ENCODE data around the gene KHDC1L.
"Not testable (repeated sequence)": the region's sequence is repeated elsewhere in the genome, so short reads cannot be mapped to it uniquely, and the experiment has no call there.

The KHDC1L gene, protein sequence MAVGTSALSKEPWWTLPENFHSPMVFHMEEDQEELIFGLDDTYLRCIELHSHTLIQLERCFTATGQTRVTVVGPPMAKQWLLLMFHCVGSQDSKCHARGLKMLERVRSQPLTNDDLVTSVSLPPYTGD

DNA sequence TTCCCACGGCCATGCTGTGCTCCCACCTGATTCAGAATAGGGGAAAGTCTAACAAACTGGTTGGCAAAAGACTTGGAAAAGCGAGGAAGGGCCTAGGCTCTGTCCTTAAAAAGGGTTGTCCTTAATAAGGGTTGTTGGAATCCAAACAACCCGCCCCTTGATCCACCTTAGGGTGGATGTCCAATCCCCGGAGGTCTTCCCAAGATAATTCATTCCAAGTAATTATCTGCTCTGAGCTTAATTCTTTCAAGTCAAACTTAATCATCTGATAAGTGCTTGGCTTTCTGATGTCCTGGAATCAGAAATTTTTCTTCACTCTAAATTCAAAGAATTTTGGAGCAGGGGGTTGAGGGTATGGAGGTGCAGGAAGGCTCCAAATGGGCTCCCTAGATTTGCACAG, at the start of gene KHDC1L:
Gene KHDC1L (minus strand): TSS at position 101 of the 400 bp plus-strand sequence. CDS start 88 bp downstream, at position 13.
- no peak for DNase-seq

DNA sequence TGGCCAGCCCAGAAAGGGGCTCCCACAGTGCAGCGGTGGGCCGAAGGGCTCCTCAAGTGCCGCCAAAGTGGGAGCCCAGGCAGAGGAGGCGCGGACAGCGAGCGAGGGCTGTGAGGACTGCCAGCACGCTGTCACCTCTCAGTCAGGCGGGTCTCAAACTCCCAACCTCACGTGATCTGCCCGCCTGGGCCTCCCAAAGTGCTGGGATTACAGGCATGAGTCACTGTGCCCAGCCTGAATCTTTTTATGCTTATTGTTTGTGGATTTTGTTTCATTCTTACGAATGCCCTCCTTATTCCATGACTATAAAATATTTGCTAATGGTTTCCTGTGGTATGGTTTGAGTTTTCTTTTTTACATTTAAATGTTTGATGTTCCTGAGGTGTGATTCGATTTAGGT, 44.0 kb upstream of the KHDC1L start:
- not testable (repeated sequence) for DNase-seq

DNA sequence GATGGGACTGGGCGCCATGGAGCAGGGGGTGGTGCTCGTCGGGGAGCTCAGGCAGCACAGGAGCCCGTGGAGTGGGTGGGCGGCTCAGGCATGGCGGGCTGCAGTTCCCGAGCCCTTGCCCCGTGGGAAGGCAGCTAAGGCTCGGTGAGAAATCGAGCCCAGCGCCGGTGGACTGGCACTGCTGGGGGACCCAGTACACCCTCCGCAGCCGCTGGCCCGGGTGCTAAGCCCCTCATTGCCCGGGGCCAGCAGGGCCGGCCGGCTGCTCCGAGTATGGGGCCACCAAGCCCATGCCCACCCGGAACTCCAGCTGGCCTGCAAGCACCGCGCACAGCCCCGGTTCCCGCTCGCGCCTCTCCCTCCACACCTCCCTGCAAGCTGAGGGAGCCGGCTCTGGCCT, 43.6 kb upstream of the KHDC1L start:
- DNase-seq, result not testable (repeated sequence)

DNA sequence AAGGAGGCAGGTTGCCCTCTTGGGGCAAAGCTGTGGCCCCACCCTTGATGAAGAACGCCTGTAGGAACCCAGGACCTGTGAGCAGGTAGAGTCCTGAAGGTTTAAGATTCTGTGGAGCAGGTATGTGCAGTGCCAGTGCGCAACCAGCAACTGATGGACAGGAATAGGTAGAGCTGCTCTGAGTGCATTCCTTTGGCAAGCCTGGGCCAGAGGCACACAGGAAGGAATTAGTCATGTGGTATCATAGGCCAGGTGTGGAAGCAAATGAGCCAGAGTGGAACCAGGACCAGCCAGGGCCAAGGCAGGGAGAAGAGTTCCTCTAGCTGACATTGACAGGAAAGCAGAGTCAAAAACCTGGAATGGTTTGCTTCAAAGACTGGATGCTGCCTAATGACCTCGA, 39.1 kb upstream of the KHDC1L start:
- DNase-seq, result no peak

DNA sequence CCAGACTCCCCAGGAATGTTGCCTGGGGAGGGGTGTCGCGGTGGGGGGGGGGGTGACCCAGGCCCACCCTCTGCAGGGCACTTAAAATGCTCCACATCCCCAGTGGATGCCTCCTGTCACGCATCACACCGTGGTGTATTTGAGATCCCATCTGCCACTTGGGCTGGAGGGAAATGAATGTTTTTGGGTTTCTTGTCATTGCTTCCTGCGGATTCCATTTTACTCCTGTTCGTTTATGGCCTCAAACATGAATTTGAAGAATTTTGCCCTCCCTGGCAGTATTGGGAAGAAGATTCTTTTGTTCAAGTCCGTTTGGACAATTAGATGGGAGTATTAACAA, 38.2 kb upstream of the KHDC1L start:
- DNase-seq, result no peak

DNA sequence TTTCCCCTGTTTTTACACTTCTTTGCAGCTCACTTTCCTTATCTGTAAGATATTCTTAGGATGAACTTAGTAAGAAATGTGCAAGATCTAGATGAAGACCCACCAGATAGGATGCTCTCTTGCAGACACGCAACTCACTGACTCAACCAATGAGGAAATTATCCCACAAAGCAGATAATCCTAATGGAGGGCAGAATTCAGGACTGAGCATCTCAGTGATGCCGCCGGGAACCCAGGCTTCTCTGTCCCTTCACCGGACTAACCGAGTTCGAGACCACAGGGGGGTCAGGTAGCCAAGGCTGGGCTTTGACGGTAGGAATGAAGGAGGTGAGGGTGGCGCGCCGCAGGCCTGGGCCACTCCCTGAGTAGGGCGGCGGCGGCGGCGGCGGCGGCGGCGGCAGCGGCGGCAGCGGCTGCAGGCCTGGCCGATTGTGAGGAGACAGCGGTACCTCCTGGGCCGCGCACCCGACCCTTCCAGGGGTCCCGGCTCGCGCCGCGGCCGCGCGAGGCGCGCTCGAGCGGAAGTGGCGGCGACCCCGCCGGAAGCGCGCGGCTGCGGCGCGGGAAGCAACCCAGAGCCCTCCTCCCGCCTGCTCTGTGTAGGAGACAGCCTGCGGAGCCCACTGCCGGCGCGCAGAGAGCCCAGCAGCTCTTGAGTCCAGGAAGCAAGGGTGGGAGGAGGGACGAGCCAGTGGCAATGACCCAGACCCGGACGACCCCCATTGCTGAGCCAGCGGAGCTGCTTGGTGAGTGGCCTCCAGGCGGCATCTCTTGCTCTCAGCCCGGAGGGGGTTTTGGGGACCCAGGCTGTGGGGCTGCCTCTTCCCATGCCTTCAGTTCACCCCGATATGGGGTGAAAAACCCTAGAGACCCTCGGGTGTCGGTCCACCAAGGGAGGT, 37.6 kb upstream of the KHDC1L start, which contains the start of gene KHDC1:
Gene KHDC1 (minus strand): TSS at position 526 of the 899 bp plus-strand sequence. CDS start 20,679 bp downstream, outside the sequence.
- no peak for DNase-seq

DNA sequence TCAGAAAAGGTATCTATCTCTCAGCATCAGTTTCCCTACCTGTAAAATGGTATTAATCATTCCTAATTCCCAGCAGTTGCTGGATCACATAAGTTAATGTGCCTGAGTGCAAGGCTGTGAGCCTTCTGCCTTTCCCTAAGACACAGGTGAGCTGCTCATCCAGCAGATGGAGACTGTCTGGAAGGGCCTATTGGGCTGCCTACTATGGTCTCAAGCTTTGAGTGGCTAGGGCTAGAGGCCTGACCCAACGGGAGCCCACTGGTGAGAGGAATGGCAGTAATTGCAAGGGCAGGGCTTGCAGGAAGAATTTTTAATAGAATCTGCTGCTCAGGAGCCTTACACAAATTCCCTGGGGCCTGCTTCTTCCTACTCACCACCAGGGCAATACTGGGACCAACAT, 33.4 kb upstream of the KHDC1L start:
- DNase-seq, result no peak

DNA sequence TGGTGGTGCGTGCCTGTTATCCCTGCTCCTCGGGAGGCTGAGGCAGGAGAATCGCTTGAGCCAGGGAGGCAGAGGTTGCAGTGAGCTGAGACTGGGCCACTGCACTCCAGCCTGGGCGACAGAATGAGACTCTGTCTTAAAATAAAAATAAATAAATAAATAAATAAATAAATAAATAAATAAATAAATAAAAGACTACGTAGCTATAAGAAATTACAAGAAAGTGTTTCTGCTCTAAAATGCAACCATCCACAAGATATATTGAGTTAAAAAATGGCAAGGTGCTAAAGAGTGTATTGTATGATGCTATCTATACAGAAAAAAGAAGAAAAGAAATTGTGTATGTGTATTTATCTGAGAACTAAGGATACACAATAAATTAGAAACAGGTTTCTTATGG, 29.0 kb upstream of the KHDC1L start:
- DNase-seq, result not testable (repeated sequence)

DNA sequence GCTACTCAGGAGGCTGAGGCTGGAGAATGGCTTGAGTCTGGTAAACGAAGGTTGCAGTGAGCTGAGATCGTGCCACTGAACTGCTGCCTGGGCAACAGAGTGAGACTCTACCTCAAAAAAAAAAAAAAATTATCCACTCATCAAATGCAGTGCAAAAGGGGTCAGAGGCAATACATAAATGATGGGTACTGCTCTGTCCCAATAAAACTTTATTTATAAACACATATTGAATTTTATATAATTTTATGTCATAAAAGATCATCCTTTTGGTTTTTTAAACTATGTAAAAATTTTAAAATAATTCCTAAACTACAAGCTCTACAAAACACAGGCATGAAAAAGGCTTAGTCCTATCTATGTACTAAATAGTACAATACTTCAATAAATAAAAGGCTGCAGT, 27.4 kb upstream of the KHDC1L start:
- no peak for DNase-seq

DNA sequence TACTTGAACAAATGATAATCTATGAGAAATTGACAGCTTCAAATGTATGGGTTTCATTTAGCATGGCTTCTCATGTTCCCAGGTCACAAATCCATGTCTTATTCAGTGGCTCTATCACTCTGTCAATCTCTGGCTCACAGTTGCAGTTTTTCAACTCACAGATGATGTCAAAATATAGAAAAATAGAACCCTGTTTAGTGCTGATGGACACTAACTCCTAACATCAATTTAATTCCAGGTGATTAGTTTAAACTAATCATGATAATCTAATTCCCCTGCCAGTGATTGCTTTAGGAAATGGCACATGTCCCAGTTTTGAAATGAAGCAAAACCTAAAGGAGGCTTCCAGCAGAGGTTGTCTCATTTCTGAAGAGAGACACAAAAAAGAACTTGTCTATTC, 24.7 kb upstream of the KHDC1L start:
- DNase-seq, result no peak

DNA sequence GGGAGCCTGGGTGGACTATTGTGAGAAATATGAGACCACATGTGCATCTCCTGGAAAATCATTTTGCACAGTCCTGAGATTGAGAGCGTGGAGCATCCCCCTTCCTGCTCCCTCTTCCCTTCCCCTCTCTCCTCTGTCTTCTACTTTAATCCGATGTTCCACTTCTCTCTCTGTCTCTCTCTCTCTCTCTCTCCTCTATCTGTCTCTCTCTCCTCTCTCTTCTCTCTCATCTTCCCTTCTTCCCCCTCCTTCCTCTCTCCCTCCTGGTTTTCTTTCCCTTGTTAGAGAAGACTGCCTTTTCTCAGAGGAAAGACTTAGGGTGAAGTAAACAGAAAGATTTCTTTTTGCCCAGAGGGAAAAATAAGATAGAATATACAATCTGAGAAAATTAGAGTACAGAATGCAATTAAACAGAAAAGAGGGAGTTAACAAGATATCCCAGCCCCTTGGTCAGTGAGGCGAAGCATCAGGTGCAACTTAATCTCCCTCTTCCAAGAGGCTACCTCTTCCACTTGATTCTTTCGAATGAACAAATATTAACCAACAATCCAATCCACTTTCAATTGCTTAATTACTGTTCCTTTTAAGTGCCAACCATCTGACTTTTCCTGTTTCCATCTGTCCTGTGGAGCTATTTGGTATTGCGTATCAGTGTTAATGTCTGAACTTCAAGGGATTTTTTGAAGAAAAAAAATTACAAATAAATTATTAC, 23.1 kb upstream of the KHDC1L start:
- DNase-seq, result no peak

DNA sequence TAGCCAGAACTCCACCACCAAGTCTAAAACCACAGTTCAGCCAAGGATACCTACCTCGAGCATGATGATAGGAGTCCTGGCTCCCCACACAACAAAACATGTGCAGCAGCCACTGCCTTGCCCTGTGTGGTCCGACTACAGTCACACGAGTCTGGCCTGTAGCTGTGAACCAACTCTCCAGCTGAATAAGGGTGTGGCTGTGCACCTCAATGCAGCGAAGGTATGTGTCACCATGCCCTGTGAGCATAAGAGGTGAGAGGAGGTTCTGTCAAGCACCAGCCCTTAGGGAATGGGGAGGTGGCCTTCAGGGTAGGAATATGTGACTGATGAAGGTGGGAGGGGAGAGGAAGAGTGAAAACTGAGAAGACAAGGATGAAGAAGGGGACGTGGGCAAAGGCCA, 16.7 kb upstream of the KHDC1L start:
- DNase-seq, result no peak

DNA sequence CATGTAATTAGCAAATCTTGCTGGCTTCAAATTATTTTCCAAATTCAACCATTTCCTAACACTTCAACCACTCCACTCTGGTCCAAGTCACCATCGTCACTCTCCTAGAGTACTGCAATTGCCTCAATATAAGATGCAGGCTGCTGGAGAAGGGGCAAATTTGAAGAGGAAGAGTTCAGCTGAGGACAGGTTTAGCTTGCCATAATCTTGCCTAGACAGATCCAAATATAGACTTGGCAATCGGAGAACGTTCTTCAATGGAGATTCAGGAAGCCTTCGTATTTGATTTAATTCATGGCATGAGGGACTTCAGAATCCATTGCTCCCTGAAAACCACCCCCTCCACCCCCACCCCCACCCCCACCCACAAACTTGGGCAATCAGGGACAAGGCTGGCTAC, 15.4 kb upstream of the KHDC1L start:
- DNase-seq, result no peak

DNA sequence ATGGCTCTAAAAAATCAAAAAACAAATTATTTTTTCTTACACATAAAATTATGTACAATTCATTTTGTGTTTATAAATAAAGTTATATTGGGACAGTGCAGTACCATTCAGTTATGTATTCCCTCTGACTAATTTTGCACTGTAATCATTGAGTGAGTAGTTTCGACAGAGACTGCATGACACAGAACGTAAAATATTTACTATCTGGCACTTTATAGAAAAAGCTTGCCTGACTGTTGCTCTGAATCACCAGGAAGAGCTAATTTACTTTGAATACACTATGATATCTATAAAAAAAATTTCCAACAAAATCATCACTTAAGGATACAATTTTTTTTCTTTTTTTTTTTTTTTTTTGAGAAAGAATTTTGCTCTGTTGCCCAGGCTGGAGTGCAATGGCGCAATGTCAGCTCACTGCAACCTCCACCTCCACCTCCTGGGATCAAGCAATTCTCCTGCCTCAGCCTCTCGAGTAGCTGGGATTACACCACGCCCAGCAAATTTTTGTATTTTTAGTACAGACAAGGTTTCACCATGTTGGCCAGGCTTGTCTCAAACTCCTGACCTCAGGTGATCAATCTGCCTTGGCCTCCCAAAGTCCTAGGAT, 11.0 kb upstream of the KHDC1L start:
- DNase-seq, result no peak

DNA sequence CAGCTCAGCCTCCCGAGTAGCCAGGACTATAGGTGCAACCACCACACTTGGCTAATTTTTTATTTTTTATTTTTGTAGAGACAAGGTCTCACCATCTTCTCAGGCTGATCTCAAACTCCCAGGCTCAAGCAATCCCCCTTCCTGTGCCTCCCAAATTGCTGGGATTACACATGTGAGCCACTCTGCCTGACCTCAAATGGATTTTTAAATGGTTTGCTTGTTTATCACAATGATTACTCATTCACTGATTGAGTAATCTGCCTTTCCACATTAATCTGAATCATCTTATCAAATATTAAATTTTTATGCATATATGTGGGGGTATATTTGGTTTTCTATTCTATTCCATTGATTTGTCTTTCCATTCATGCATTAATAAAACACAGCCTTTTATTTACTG, 9.4 kb upstream of the KHDC1L start:
- no peak for DNase-seq

DNA sequence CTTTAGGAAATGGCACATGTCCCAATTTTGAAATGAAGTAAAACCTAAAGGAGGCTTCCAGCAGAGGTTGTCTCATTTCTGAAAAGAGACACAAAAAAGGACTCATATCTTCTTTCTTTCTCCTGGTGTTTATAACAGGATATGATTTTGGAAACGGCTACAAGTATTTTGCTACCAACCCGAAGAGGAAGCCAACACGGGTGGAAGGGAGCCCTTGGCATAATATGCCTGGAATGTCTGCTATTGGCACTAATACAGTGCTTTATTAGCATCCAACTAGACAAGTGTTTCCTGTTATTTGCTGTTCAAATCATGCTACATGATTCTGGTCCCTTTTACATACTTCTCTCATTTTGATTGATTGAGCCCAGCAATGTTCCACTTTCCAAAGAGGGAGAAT, 8.7 kb upstream of the KHDC1L start:
- DNase-seq, result not testable (repeated sequence)

DNA sequence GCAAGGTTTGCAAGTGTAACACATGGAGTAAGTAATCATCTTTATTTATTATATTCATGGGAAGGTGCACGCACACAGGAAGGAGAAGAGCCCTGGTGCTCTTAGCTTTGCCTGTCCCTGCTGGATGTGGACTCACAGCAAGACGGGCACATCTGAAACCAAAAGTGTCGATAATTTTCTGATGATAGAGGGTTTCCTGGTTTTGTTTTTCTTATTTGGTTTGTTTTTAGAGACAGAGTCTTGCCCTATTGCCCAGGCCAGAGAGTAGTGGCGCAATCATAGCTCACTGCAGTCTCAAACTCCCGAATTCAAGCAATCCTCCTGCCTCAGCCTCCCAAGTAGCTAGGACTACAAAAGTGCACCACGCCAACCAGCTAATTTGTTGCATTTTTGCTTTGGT, 7.8 kb upstream of the KHDC1L start:
- DNase-seq, result no peak

DNA sequence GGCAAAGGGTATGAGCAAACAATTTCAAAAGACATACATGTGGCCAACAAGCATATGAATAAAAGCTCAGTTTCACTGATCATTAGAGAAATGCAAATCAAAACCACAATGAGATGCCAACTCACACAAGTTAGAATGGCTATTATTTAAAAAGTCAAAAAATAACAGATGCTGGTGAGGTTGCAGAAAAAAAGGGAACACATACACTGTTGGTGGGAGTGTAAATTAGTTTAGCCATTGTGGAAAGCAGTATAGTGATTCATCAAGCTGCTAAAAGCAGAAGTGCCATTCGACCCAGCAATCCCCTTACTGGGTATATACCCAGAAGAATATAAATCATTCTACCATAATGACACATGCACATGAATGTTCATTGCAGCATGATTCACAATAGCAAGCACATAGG, 6.7 kb upstream of the KHDC1L start:
- DNase-seq, result no peak

DNA sequence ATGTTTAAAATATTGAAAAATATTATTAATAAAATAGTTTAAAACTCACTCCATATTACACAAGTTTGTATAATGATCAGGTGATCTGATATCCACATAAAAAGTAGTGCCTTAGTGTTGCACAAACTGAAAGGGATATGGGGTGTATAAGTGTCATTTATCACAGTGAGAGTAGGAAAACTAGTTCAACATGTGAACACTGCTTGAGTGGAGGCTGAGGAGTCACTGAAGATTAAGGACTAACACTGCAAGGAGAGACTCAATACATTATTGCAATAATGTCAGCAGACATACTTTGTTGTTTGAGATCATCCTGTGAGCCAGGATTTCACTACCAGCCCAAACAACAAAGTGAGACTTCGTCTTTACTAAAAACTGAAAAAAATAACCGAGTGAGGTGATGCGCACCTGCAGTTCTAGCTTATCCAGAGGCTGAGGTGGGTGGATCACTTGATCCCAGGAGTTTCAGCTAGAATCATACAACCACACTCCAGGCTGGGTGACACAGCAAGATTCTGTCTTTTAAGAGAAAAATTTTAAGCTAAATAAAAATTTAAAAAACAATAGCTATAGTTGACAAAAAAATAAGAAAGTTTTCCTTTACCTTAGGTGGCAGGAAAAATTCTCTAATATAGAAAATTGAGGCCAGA, 2.4 kb upstream of the KHDC1L start:
- no peak for DNase-seq

DNA sequence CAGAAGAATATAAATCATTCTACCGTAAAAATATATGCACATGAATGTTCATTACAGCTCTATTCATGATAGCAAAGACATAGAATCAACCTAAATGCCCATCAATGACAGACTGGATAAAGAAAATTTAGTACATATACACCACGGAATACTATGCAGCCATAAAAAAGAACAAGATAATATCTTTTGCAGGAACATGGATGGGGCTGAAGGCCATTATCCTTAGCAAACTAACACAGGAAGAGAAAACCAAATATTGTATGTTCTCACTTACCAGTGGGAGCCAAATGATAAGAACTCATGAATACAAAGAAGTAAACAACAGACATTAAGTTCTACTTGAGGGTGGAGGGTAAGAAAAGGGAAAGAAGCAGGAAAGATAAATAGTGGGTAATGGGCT, 8.4 kb downstream of the KHDC1L start:
- no peak for DNase-seq

DNA sequence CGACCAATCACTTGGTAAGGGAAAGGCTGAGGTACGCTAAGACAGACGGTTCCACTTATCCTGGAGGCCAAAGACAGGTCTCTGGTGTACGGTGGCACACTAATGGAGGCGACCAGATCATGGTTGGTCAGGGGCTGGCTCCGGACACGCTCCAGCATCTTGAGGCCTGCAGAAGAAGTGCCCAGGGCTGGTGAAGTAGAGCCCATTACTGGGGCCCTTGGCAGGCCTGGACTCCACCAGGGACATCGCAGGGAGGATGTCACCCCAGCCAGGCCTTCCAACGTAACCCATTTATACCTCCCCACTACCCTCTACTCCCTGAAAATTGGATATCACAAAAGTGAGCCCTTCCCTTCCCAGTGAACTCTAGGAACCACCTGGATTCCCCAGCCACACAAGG, 16.2 kb downstream of the KHDC1L start:
- DNase-seq, result no peak

DNA sequence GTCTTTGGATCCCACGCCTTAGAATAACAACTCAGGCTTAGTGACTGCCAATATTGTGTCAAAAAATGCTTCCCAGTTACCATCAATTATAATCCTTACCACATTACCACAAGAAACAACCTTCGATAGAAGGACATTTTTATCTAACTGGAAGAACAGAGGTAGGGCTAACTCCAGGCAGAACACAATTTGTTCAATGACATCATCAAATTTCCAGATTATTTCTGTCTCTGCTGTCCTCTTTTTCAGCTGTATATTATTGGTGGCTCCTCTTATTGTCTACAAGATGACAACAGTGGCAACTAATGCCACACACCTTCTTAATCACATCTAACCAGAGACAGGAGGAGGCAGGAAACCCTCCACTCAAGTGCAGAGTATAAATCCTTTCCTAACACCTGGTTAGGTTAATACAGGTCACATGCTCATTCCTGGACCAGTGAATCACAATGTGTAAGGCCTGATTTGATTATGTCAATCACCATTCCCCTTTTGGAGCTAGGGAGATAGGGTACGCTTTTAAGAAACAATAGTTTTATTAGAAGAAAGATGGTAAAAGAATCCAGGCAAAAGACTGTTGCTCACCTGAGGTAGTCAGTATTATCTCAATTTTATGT, 18.0 kb downstream of the KHDC1L start:
- no peak for DNase-seq

DNA sequence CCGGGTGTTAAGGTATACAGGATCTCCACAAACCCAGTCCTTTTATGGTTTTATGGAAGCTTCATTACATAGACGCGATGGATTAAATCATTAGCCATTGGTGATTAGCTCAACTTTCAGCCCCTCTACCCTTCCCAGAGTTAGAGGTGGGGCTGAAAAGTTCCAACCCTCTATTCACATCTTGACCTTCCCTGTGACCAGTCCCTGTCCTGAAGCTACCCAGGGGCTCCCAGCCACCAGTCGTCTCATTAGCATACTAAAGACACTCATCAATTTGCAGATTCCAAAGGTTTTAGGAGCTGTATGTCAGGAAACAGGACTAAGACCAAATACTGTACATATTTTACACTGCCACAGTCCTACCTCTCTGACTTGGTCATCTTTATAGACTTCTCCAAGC, 21.0 kb downstream of the KHDC1L start:
- no peak for DNase-seq

All from cortex of kidney (tissue), 1 donor.